PC-3 (cell line): ENCODE measurements around the gene KDM4C. TPM values are rescaled to one million over a fixed set of nuclear protein-coding genes. Genes with fewer than 3 reads are reported as not detected.

Experiments used
- ATAC-seq: fragments of 200-7000 bp; cut with Tn5 transposase; 2 replicates; pipeline ENCODE4 v1.9.1; 2020; ENCODE audit warnings: mild to moderate bottlenecking, moderate library complexity
- BruUV-seq: library from RNA; stranded (reverse); fragments of 400-500 nt; replicated peaks from 2 replicates; lab custom pipeline; 2021; lab: Mats Ljungman, UMichigan
- CTCF ChIA-PET: fragments of 300-600 bp; sonication (Branson Sonifier 250); formaldehyde crosslinking; loops from one replicate; lab custom pipeline; 2022; ENCODE audit warnings: antibody characterized with exemption; lab: Charles Lee
- POLR2A ChIA-PET: fragments of 300-600 bp; sonication (Branson Sonifier 250); formaldehyde crosslinking; loops from one replicate; lab custom pipeline; 2022; ENCODE audit warnings: antibody characterized with exemption; ENCODE audit not compliant: unreplicated experiment; lab: Charles Lee
- DNase-seq: peaks from one replicate; pipeline ENCODE4 v3.0.0-alpha.2; 2015
- H2AFZ ChIP-seq: fragments of 300-600 bp; sonication (generic); 2 replicates; pipeline ENCODE4 v1.6.0; 2016; ENCODE audit warnings: antibody characterized with exemption, low read length
- H3F3A ChIP-seq: fragments of 300-600 bp; sonication (generic); one replicate; pipeline ENCODE4 v1.6.0; 2017; ENCODE audit warnings: antibody characterized with exemption, low read length, control low read depth, mild to moderate bottlenecking; ENCODE audit not compliant: unreplicated experiment
- H3K27ac ChIP-seq: fragments of 300-600 bp; sonication (generic); 2 replicates; pipeline ENCODE4 v1.5.1; 2016; ENCODE audit warnings: mild to moderate bottlenecking, low read length
- H3K27me3 ChIP-seq: fragments of 300-600 bp; sonication (generic); 2 replicates; pipeline ENCODE4 v1.6.1; 2016; ENCODE audit warnings: low read length, mixed read lengths
- H3K36me3 ChIP-seq: fragments of 300-600 bp; sonication (generic); 2 replicates; pipeline ENCODE4 v1.6.1; 2016; ENCODE audit warnings: low read depth, mixed run types, low read length, mixed read lengths
- H3K4me1 ChIP-seq: fragments of 300-600 bp; sonication (generic); 2 replicates; pipeline ENCODE4 v1.5.1; 2016; ENCODE audit warnings: low read length; ENCODE audit not compliant: insufficient read depth
- H3K4me2 ChIP-seq: fragments of 300-600 bp; sonication (generic); 2 replicates; pipeline ENCODE4 v1.6.0; 2016; ENCODE audit warnings: low read length
- H3K4me3 ChIP-seq: fragments of 300-600 bp; sonication (generic); 2 replicates; pipeline ENCODE4 v1.5.1; 2016; ENCODE audit warnings: mild to moderate bottlenecking, low read length, mixed read lengths
- H3K79me2 ChIP-seq: fragments of 300-600 bp; sonication (generic); 2 replicates; pipeline ENCODE4 v1.6.1; 2017; ENCODE audit warnings: low read length, mixed read lengths
- H3K9ac ChIP-seq: fragments of 300-600 bp; sonication (generic); 2 replicates; pipeline ENCODE4 v1.6.0; 2016; ENCODE audit warnings: mild to moderate bottlenecking, low read length
- H3K9me2 ChIP-seq: fragments of 300-600 bp; sonication (generic); replicated peaks from 2 replicates; pipeline ENCODE4 v1.6.1; 2016; ENCODE audit warnings: mixed run types, low read length, mixed read lengths
- H3K9me3 ChIP-seq: fragments of 300-600 bp; sonication (generic); 2 replicates; pipeline ENCODE4 v1.6.1; 2016; ENCODE audit warnings: low read length, mixed read lengths
- H4K20me1 ChIP-seq: fragments of 300-600 bp; sonication (generic); 2 replicates; pipeline ENCODE4 v1.6.1; 2016; ENCODE audit warnings: low read length, mixed read lengths
- EZH2 ChIP-seq: fragments of 300-600 bp; sonication (generic); IDR thresholded peaks from one replicate; pipeline ENCODE4 v1.6.1; 2017; ENCODE audit warnings: antibody characterized with exemption, mild to moderate bottlenecking, low read length; ENCODE audit not compliant: unreplicated experiment
- EZH2phosphoT487 ChIP-seq: fragments of 300-600 bp; sonication (generic); IDR thresholded peaks from 2 replicates; pipeline ENCODE4 v1.6.1; 2018; ENCODE audit warnings: mild to moderate bottlenecking, antibody characterized with exemption, low read length, borderline replicate concordance
- intact Hi-C: fragments of 100-400 bp; cut with micrococcal nuclease; formaldehyde crosslinking; loops from 2 replicates; pipeline ENCODE4 v1.9.0; 2023
- total RNA-seq: library from RNA; depleted of rRNA; stranded (reverse); fragments of >200 nt; gene quantifications from 2 replicates; pipeline ENCODE4 v1.2.3, GENCODE V29; 2014
- TF ChIP-seq, protein P1 (sequence below): fragments of 300-600 bp; sonication (generic); conservative IDR thresholded peaks from 2 replicates; pipeline ENCODE4 v1.5.1; 2017; ENCODE audit warnings: antibody characterized with exemption, low read depth, mild to moderate bottlenecking, low read length

Gene KDM4C
- total RNA-seq, 1 experiment from 2014 or later, result 27.0 TPM

- intact Hi-C loops, result no loop called here
- H4K20me1 ChIP-seq, result no peaks in the 10 kb centered on the region
- peak; percentile 83 for ATAC-seq
Observed at GRCh38 chr9:6855860-6856259, 98.1 kb downstream of the KDM4C start.

GRCh38 chr9:6864102-6864501, 106.3 kb downstream of the KDM4C start:
- CTCF ChIA-PET, result no interaction called here

More at GRCh38 chr9:6855860-6856259, 98.1 kb downstream of the KDM4C start:
- ChIA-PET CTCF (no interaction called here), POLR2A (no interaction called here)
- Histone ChIP-seq H3K4me1 (peaks cover 20% of the 10 kb centered on the region), H3K36me3 (no peaks in the 10 kb centered on the region), H3K27me3 (no peaks in the 10 kb centered on the region), H2AFZ (no peak overlapping the region), H3K4me2 (no peak overlapping the region), H3K9ac (no peak overlapping the region), H3K27ac (no peak overlapping the region), H3K4me3 (no peak overlapping the region), H3K9me3 (no peaks in the 10 kb centered on the region), H3K9me2 (no peaks in the 10 kb centered on the region), H3F3A (no peaks in the 10 kb centered on the region), H3K79me2 (no peaks in the 10 kb centered on the region)
- no peak for TF ChIP-seq EZH2
- no peak for TF ChIP-seq EZH2phosphoT487
- TF ChIP-seq, protein P1, sequence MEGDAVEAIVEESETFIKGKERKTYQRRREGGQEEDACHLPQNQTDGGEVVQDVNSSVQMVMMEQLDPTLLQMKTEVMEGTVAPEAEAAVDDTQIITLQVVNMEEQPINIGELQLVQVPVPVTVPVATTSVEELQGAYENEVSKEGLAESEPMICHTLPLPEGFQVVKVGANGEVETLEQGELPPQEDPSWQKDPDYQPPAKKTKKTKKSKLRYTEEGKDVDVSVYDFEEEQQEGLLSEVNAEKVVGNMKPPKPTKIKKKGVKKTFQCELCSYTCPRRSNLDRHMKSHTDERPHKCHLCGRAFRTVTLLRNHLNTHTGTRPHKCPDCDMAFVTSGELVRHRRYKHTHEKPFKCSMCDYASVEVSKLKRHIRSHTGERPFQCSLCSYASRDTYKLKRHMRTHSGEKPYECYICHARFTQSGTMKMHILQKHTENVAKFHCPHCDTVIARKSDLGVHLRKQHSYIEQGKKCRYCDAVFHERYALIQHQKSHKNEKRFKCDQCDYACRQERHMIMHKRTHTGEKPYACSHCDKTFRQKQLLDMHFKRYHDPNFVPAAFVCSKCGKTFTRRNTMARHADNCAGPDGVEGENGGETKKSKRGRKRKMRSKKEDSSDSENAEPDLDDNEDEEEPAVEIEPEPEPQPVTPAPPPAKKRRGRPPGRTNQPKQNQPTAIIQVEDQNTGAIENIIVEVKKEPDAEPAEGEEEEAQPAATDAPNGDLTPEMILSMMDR, result no peak
- BruUV-seq, result no TSS peak
- DNase-seq, result peak; percentile 74

DNA sequence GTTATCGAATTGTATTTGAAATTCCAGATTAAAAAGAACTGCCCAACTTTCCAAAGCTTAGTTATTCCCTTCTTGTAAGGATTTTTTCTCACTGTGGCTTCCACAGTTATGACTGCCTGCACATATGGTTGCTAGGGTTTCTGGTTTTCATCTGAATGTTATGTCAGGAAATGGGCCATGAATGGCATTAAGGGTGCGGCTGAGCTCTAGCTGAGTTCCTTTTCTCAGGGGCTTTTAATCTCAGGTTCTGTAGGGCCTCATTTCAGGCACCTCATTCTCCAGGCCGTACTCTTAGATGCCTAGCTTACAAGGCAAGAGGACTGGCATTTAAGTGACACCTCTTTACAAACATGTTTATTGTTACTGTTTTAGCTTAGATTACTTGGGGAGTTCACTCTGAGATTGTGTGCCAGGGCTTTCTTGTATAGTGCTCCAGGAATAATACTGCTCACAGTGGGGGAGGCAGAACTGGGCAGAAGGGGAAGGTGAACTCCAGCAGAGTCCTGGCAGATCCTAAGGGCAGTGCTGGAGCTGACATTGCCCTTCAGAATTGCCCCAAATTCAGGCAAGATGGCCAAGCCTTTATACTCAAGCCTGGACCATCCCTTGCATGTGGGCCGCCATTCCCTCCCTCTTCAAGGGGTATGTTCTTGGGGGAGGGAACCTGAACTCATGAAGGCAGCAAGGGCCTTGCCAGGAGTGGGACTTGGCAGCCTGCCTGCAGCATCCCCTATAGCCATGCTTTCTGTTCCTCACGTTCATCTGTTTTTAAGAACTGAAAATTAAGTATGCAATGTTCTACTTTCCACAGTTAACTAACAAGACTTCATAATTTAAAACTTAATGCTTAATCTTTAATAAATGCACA, 111.5 kb downstream of the KDM4C start:
- Histone ChIP-seq H3F3A (no peaks in the 10 kb centered on the region), H3K4me2 (no peak overlapping the region), H3K9ac (no peak overlapping the region), H3K9me2 (no peaks in the 10 kb centered on the region), H3K79me2 (no peaks in the 10 kb centered on the region), H3K9me3 (no peaks in the 10 kb centered on the region), H3K36me3 (no peaks in the 10 kb centered on the region), H3K27me3 (no peaks in the 10 kb centered on the region), H3K4me3 (no peak overlapping the region), H2AFZ (no peak overlapping the region), H4K20me1 (no peaks in the 10 kb centered on the region), H3K4me1 (no peaks in the 10 kb centered on the region), H3K27ac (no peak overlapping the region)
- no TSS peak for BruUV-seq
- POLR2A ChIA-PET, result no interaction called here
- CTCF ChIA-PET, result no interaction called here
- DNase-seq (no peak), ATAC-seq (no peak)
- intact Hi-C loops, result no loop called here
- TF ChIP-seq, protein P1, result no peak
- no peak for TF ChIP-seq EZH2
- TF ChIP-seq EZH2phosphoT487, result no peak

More at GRCh38 chr9:6864102-6864501, 106.3 kb downstream of the KDM4C start:
- POLR2A ChIA-PET, result no interaction called here
- Histone ChIP-seq H3K9ac (no peak overlapping the region), H3K9me2 (no peaks in the 10 kb centered on the region), H3K36me3 (no peaks in the 10 kb centered on the region), H3K9me3 (no peaks in the 10 kb centered on the region), H4K20me1 (no peaks in the 10 kb centered on the region), H2AFZ (no peak overlapping the region), H3K27ac (no peak overlapping the region), H3K79me2 (no peaks in the 10 kb centered on the region), H3K4me1 (no peaks in the 10 kb centered on the region), H3K27me3 (no peaks in the 10 kb centered on the region), H3F3A (no peaks in the 10 kb centered on the region), H3K4me3 (no peak overlapping the region), H3K4me2 (no peak overlapping the region)
- BruUV-seq, result no TSS peak
- DNase-seq (no peak), ATAC-seq (no peak)
- no peak for TF ChIP-seq EZH2phosphoT487
- intact Hi-C loops, result no loop called here
